ENCODE measurements around the gene KIF18A. TPM values are rescaled to one million over a fixed set of nuclear protein-coding genes. Genes with fewer than 3 reads are reported as not detected.

Gene KIF18A
- total RNA-seq, 1 experiment from 2014 or later: 20.6 TPM

DNA sequence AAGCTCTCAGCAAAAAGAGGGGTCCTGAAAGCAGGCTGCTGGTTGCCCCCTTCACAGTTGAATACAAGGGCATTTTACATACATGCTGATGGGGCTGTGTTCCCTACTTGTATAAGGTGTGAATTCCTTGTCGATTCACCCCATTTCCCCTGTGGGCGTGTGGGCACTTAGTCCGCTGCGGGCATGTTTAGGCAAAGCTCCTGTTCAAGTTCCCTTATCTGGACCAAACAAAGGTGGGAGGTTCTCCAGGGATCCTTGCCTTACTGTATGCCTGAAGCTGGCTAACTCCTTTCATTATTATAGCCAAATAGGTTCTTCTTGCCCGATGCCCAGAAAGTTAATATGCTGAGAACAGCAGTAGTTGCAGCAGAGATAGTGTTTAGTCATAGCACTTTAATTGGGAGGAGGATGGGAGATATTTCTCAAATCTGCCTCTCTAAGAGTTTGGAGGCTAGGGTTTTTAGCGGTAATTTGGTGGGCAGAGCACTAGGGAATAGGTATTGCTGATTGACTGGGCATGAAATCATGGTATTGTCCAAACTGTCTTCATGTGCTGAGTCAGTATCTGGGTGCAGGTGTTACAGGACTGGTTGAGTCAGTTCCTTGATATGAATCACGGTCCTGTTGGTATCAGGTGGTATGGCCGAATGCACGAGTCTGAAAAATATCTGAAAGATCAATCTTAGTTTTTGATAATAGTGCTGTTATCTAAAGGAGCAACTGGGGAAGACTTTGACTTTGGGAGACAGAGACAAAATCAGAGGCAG lies 32.9 kb upstream of the KIF18A start:
- peaks cover 8% of the 10 kb centered on the region for H3K27me3 Mint-ChIP-seq (ENCODE audit: low read depth)
- TF ChIP-seq, protein P1, sequence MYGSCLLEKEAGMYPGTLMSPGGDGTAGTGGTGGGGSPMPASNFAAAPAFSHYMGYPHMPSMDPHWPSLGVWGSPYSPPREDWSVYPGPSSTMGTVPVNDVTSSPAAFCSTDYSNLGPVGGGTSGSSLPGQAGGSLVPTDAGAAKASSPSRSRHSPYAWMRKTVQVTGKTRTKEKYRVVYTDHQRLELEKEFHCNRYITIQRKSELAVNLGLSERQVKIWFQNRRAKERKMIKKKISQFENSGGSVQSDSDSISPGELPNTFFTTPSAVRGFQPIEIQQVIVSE (CRISPR knock-in tag; IDR thresholded peaks at IDR 0.05; ENCODE audit: borderline replicate concordance): no peak
- TF ChIP-seq RELA (CRISPR knock-in tag; IDR thresholded peaks at IDR 0.05; ENCODE audit: borderline replicate concordance) (no peak), GTF2I (CRISPR knock-in tag; conservative IDR thresholded peaks at IDR 0.05) (no peak), OVOL2 (CRISPR knock-in tag; IDR thresholded peaks at IDR 0.05; ENCODE audit: borderline replicate concordance) (no peak), EMX1 (CRISPR knock-in tag; IDR thresholded peaks at IDR 0.05) (no peak), ZBTB21 (CRISPR knock-in tag; IDR thresholded peaks at IDR 0.05; ENCODE audit: borderline replicate concordance) (no peak), TCF7 (CRISPR knock-in tag; IDR thresholded peaks at IDR 0.05; ENCODE audit: low read depth) (no peak), ZNF263 (CRISPR knock-in tag; IDR thresholded peaks at IDR 0.05; ENCODE audit: low read depth) (no peak), PRRX2 (CRISPR knock-in tag; IDR thresholded peaks at IDR 0.05) (no peak), CREB1 (CRISPR knock-in tag; IDR thresholded peaks at IDR 0.05) (no peak)
- TF ChIP-seq, protein P2, sequence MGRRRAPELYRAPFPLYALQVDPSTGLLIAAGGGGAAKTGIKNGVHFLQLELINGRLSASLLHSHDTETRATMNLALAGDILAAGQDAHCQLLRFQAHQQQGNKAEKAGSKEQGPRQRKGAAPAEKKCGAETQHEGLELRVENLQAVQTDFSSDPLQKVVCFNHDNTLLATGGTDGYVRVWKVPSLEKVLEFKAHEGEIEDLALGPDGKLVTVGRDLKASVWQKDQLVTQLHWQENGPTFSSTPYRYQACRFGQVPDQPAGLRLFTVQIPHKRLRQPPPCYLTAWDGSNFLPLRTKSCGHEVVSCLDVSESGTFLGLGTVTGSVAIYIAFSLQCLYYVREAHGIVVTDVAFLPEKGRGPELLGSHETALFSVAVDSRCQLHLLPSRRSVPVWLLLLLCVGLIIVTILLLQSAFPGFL (CRISPR knock-in tag; IDR thresholded peaks at IDR 0.05; ENCODE audit: borderline replicate concordance): no peak
- TF ChIP-seq, protein P3, sequence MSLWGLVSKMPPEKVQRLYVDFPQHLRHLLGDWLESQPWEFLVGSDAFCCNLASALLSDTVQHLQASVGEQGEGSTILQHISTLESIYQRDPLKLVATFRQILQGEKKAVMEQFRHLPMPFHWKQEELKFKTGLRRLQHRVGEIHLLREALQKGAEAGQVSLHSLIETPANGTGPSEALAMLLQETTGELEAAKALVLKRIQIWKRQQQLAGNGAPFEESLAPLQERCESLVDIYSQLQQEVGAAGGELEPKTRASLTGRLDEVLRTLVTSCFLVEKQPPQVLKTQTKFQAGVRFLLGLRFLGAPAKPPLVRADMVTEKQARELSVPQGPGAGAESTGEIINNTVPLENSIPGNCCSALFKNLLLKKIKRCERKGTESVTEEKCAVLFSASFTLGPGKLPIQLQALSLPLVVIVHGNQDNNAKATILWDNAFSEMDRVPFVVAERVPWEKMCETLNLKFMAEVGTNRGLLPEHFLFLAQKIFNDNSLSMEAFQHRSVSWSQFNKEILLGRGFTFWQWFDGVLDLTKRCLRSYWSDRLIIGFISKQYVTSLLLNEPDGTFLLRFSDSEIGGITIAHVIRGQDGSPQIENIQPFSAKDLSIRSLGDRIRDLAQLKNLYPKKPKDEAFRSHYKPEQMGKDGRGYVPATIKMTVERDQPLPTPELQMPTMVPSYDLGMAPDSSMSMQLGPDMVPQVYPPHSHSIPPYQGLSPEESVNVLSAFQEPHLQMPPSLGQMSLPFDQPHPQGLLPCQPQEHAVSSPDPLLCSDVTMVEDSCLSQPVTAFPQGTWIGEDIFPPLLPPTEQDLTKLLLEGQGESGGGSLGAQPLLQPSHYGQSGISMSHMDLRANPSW (CRISPR knock-in tag; conservative IDR thresholded peaks at IDR 0.05; ENCODE audit: low read depth): no peak
- TF ChIP-seq, protein P4, sequence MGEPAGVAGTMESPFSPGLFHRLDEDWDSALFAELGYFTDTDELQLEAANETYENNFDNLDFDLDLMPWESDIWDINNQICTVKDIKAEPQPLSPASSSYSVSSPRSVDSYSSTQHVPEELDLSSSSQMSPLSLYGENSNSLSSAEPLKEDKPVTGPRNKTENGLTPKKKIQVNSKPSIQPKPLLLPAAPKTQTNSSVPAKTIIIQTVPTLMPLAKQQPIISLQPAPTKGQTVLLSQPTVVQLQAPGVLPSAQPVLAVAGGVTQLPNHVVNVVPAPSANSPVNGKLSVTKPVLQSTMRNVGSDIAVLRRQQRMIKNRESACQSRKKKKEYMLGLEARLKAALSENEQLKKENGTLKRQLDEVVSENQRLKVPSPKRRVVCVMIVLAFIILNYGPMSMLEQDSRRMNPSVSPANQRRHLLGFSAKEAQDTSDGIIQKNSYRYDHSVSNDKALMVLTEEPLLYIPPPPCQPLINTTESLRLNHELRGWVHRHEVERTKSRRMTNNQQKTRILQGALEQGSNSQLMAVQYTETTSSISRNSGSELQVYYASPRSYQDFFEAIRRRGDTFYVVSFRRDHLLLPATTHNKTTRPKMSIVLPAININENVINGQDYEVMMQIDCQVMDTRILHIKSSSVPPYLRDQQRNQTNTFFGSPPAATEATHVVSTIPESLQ (CRISPR knock-in tag; IDR thresholded peaks at IDR 0.05): no peak
- ChIA-PET POLR2A (no interaction called here), CTCF (no interaction called here)
- H3K4me3 Mint-ChIP-seq: no peak overlapping the region
- peaks cover 58% of the 10 kb centered on the region for H3K9me3 Mint-ChIP-seq
- H3K36me3 Mint-ChIP-seq: peaks cover 59% of the 10 kb centered on the region
- no peak for DNase-seq (ENCODE audit: low spot score)
- no peak overlapping the region for H3K27ac Mint-ChIP-seq
- H3K4me1 Mint-ChIP-seq: no peaks in the 10 kb centered on the region
- no peak for ATAC-seq

DNA sequence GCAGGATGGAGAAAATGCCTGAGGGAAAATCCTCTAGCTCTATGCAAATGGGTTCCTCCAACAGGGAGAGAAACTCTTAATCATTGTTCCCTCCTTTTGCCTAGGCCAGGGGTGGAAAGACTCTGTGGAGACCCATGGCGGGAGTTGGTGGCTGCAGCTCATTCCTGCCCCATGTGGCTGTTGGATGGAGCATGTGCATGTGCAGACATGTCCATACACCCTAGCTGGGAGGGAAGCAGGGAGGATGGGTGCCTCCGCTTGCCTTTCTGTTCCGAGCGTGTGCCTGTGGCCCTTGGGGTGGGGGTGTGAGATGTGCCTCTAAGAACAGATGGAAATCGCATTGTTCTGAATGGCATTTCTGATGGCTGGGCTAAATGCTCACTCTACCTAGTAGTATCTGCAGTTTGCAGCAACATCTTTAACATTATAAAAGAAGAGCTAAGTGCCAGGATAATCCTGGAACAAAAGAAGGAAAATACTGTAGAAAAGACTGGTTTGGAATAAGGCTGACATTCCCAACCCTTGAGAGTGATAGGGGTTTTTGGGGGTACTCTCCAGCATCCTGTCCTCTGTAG lies 32.0 kb upstream of the KIF18A start:
- Mint-ChIP-seq H3K27me3 (ENCODE audit: low read depth) (peaks cover 8% of the 10 kb centered on the region), H3K27ac (no peak overlapping the region), H3K4me3 (no peak overlapping the region), H3K4me1 (no peaks in the 10 kb centered on the region), H3K36me3 (peaks cover 69% of the 10 kb centered on the region), H3K9me3 (peaks cover 68% of the 10 kb centered on the region)
- CTCF ChIA-PET: interaction anchor here (0.9 kb wide), 1 partner anchor 441 kb away, joined by 3 read pairs; no protein-coding TSS in a partner anchor
- DNase-seq (ENCODE audit: low spot score): no peak
- ATAC-seq: peak; percentile 36
- POLR2A ChIA-PET: no interaction called here
- TF ChIP-seq, protein P5, sequence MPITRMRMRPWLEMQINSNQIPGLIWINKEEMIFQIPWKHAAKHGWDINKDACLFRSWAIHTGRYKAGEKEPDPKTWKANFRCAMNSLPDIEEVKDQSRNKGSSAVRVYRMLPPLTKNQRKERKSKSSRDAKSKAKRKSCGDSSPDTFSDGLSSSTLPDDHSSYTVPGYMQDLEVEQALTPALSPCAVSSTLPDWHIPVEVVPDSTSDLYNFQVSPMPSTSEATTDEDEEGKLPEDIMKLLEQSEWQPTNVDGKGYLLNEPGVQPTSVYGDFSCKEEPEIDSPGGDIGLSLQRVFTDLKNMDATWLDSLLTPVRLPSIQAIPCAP (CRISPR knock-in tag; IDR thresholded peaks at IDR 0.05): no peak
- TF ChIP-seq, protein P6, sequence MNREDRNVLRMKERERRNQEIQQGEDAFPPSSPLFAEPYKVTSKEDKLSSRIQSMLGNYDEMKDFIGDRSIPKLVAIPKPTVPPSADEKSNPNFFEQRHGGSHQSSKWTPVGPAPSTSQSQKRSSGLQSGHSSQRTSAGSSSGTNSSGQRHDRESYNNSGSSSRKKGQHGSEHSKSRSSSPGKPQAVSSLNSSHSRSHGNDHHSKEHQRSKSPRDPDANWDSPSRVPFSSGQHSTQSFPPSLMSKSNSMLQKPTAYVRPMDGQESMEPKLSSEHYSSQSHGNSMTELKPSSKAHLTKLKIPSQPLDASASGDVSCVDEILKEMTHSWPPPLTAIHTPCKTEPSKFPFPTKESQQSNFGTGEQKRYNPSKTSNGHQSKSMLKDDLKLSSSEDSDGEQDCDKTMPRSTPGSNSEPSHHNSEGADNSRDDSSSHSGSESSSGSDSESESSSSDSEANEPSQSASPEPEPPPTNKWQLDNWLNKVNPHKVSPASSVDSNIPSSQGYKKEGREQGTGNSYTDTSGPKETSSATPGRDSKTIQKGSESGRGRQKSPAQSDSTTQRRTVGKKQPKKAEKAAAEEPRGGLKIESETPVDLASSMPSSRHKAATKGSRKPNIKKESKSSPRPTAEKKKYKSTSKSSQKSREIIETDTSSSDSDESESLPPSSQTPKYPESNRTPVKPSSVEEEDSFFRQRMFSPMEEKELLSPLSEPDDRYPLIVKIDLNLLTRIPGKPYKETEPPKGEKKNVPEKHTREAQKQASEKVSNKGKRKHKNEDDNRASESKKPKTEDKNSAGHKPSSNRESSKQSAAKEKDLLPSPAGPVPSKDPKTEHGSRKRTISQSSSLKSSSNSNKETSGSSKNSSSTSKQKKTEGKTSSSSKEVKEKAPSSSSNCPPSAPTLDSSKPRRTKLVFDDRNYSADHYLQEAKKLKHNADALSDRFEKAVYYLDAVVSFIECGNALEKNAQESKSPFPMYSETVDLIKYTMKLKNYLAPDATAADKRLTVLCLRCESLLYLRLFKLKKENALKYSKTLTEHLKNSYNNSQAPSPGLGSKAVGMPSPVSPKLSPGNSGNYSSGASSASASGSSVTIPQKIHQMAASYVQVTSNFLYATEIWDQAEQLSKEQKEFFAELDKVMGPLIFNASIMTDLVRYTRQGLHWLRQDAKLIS (CRISPR knock-in tag; IDR thresholded peaks at IDR 0.05; ENCODE audit: borderline replicate concordance): no peak
- no peak for TF ChIP-seq FOXJ3 (CRISPR knock-in tag; IDR thresholded peaks at IDR 0.05; ENCODE audit: borderline replicate concordance)
- TF ChIP-seq, protein P7, sequence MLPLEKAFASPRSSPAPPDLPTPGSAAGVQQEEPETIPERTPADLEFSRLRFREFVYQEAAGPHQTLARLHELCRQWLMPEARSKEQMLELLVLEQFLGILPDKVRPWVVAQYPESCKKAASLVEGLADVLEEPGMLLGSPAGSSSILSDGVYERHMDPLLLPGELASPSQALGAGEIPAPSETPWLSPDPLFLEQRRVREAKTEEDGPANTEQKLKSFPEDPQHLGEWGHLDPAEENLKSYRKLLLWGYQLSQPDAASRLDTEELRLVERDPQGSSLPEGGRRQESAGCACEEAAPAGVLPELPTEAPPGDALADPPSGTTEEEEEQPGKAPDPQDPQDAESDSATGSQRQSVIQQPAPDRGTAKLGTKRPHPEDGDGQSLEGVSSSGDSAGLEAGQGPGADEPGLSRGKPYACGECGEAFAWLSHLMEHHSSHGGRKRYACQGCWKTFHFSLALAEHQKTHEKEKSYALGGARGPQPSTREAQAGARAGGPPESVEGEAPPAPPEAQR (CRISPR knock-in tag; IDR thresholded peaks at IDR 0.05): no peak
- TF ChIP-seq, protein P8, sequence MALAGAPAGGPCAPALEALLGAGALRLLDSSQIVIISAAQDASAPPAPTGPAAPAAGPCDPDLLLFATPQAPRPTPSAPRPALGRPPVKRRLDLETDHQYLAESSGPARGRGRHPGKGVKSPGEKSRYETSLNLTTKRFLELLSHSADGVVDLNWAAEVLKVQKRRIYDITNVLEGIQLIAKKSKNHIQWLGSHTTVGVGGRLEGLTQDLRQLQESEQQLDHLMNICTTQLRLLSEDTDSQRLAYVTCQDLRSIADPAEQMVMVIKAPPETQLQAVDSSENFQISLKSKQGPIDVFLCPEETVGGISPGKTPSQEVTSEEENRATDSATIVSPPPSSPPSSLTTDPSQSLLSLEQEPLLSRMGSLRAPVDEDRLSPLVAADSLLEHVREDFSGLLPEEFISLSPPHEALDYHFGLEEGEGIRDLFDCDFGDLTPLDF (CRISPR knock-in tag; IDR thresholded peaks at IDR 0.05): no peak
- no peak for TF ChIP-seq GABPB1 (CRISPR knock-in tag; IDR thresholded peaks at IDR 0.05)
- no peak for TF ChIP-seq RELA (CRISPR knock-in tag; IDR thresholded peaks at IDR 0.05; ENCODE audit: borderline replicate concordance)
